ENCODE measurements around the gene CSPG4. TPM values are rescaled to one million over a fixed set of nuclear protein-coding genes. Genes with fewer than 3 reads are reported as not detected.

CSPG4 gene
- total and polyA plus RNA-seq, 2 of the 13 experiments (the other 11 are each of a cell fraction or from before 2014, with no cell fraction given) = 0.01 to 0.04 TPM

DNA sequence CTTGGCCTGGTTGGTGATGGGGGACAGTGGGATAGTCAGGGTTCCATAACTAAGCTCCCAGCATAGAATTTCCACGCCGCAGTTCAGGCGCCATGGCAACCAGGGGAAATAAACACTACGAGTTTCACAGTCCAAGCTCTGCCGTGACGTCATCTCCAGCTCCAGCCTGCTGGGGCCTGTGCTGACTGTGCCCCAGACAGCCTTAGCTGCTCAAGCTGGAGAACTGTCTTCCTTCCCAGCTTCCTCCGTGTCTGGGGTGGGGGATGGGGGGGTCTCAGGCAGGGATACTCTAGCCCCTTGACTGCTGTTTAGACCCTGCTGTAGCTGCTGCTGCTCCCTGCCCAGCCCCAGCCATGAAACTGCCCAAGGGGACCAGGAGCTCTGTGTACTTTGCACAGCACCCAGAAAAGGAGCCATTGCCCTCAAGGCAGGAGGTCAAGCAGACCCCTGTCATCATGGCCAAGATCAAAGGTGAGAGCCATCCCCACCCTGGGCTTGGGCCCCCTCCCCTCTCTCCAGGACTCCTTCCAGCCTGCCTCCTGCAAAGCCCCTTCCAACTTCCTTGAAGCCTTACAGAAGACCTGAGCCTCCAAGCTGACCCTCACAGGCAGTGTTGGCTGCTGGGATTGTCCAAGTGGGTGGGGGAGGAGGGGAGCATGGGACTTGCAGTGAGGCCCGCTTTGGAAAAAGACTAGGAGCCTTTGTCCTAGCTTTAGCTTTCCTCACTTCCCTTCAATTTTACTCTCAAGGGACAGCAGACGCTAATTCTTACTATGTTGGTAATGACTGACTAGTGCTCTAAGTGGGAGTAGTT is 11.4 kb upstream of the CSPG4 start (continued):
- TF ChIP-seq, protein P1, sequence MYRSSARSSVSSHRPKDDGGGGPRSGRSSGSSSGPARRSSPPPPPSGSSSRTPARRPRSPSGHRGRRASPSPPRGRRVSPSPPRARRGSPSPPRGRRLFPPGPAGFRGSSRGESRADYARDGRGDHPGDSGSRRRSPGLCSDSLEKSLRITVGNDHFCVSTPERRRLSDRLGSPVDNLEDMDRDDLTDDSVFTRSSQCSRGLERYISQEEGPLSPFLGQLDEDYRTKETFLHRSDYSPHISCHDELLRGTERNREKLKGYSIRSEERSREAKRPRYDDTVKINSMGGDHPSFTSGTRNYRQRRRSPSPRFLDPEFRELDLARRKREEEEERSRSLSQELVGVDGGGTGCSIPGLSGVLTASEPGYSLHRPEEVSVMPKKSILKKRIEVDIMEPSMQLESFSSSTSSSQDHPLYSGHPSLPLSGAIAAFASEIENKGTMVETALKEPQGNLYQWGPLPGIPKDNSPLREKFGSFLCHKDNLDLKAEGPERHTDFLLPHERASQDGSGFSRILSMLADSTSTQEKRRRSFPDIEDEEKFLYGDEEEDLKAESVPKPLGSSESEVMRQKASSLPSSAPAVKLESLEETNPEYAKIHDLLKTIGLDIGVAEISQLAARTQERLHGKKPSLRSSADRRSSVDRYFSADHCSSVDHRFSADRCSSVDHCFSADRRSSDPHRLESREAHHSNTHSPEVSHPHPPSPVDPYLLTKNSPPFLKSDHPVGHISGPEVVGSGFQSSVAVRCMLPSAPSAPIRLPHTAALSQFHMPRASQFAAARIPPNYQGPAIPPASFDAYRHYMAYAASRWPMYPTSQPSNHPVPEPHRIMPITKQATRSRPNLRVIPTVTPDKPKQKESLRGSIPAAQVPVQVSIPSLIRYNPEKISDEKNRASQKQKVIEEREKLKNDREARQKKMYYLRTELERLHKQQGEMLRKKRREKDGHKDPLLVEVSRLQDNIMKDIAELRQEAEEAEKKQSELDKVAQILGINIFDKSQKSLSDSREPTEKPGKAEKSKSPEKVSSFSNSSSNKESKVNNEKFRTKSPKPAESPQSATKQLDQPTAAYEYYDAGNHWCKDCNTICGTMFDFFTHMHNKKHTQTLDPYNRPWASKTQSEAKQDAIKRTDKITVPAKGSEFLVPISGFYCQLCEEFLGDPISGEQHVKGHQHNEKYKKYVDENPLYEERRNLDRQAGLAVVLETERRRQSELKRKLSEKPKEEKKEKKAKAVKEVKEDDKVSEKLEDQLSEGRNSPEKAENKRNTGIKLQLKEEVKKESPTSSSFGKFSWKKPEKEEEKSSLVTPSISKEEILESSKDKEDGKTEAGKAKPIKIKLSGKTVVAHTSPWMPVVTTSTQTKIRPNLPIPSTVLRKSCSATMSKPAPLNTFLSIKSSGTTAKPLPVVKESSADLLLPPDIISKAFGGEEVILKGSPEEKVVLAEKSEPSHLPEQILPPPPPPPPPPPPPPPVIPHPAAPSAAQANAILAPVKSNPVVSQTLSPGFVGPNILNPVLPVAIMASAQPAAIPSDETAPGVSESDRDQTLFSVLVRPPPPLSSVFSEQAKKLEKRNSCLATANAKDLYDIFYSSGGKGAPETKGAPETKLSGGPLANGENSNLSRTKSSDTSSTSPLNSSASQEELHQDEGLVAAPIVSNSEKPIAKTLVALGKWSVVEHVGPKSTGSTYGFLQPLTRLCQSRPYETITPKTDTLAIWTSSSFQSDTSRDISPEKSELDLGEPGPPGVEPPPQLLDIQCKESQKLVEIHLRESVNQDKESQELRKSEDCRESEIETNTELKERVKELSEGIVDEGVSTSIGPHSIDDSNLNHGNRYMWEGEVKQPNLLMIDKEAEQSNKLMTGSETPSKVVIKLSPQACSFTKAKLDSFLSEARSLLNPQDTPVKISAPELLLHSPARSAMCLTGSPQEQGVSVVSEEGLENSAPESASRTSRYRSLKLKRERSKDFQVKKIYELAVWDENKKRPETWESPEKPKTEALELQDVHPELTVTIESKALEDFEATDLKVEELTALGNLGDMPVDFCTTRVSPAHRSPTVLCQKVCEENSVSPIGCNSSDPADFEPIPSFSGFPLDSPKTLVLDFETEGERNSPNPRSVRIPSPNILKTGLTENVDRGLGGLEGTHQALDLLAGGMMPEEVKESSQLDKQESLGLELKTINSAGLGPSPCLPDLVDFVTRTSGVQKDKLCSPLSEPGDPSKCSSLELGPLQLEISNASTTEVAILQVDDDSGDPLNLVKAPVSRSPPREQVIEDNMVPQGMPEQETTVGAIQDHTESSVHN (CRISPR knock-in tag; IDR thresholded peaks at IDR 0.05) = no peak
- peak; percentile 38; the same call in 1 of the 2 replicates for TF ChIP-seq TFAP4 (IDR thresholded peaks at IDR 0.05; ENCODE audit: borderline replicate concordance, low read depth)
- no peak for TF ChIP-seq SRY (CRISPR knock-in tag; IDR thresholded peaks at IDR 0.05)
- no peak for TF ChIP-seq SETDB1 (CRISPR knock-in tag; IDR thresholded peaks at IDR 0.05; ENCODE audit: borderline replicate concordance)
- peak; percentile 83 for TF ChIP-seq ZFX (CRISPR knock-in tag; IDR thresholded peaks at IDR 0.05; ENCODE audit: low read depth)
- peak; percentile 86; the same call in 2 of the 3 replicates for TF ChIP-seq MXI1 (IDR thresholded peaks at IDR 0.05; ENCODE audit: borderline replicate concordance, low read depth, low read length)
- TF ChIP-seq NR2F1 (CRISPR knock-in tag; IDR thresholded peaks at IDR 0.05) = 0 out of 4 replicates have a peak, but pooled peaks of 1 of the 2 experiments have one; percentile 4
- TF ChIP-seq PAXIP1 (CRISPR knock-in tag; conservative IDR thresholded peaks at IDR 0.05) = peak; percentile 44; the same call in 1 of the 2 replicates
- no peak for TF ChIP-seq GATAD1 (CRISPR knock-in tag; IDR thresholded peaks at IDR 0.05)
- TF ChIP-seq PRDM10 (CRISPR knock-in tag; IDR thresholded peaks at IDR 0.05; ENCODE audit: low read depth) = no peak
- peak; percentile 35 for TF ChIP-seq FOSL2 (CRISPR knock-in tag; IDR thresholded peaks at IDR 0.05)

Data from HepG2 (cell line).